Stimulated activated effector memory CD8-positive, alpha-beta T cell treated with anti-CD3 and anti-CD28 coated beads, Interleukin-12 subunit alpha, Interleukin-12 subunit beta, amount 100 ng/mL, for 72 hours (primary cell): ENCODE results near the gene ABCG1.
A peak's percentile ranks its signal among the peaks of the same experiment; 100 is the strongest.
"Not testable (repeated sequence)": the region's sequence is repeated elsewhere in the genome, so short reads cannot be mapped to it uniquely, and the experiment has no call there.

Experiments
- ATAC-seq: fragments of 150-1000 bp; cut with Tn5 transposase; 2 replicates; pipeline ENCODE4 v1.10.0; 2021
- DNase-seq, 2 donors: peaks; one replicate each; pipeline ENCODE4 v3.0.0; 2021 to 2022; ENCODE audit warnings: low spot score in 2 of 2
- H3K27ac Mint-ChIP-seq: one replicate; pipeline ENCODE4 v1.8.0; 2022; ENCODE audit warnings: mild to moderate bottlenecking, mixed read lengths
- H3K36me3 Mint-ChIP-seq: one replicate; pipeline ENCODE4 v1.8.0; 2022; ENCODE audit warnings: mild to moderate bottlenecking, mixed read lengths
- H3K4me1 Mint-ChIP-seq: one replicate; pipeline ENCODE4 v1.8.0; 2022; ENCODE audit warnings: mixed read lengths
- H3K4me3 Mint-ChIP-seq: one replicate; pipeline ENCODE4 v1.8.0; 2022; ENCODE audit warnings: mild to moderate bottlenecking, mixed read lengths
- H3K9me3 Mint-ChIP-seq: one replicate; pipeline ENCODE4 v1.8.0; 2022; ENCODE audit warnings: mixed read lengths

Gene ABCG1

DNA sequence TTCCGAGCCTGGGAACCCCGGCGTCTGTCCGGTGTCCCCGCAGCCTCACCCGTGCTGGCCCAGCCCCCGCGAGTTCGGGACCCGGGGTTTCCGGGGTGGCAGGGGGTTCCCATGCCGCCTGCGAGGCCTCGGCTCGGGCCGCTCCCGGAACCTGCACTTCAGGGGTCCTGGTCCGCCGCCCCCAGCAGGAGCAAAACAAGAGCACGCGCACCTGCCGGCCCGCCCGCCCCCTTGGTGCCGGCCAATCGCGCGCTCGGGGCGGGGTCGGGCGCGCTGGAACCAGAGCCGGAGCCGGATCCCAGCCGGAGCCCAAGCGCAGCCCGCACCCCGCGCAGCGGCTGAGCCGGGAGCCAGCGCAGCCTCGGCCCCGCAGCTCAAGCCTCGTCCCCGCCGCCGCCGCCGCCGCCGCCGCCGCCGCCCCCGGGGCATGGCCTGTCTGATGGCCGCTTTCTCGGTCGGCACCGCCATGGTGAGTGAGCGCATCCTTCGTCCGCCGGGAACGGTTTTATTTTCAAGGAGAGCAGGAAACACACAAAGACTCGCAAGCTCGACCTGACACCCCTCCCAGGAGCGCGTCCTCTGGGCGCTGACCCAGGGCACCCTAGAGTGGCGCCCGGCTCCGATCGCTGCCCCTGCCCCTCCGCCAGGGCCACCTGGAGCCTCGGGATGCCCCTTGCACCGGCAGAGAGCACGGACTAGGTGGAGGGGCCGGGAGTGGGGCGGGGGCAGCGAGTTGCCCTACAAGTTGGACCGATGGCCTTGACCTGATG, at the start of gene ABCG1:
Gene ABCG1, plus strand, starts transcription at position 305 of the 770 bp plus-strand sequence. Its CDS starts 123 bp downstream, at position 428.
- ATAC-seq (peak; percentile 58), DNase-seq (peak; percentile 24 to 67)
- no peaks in the 10 kb centered on the region for H3K9me3 Mint-ChIP-seq

DNA sequence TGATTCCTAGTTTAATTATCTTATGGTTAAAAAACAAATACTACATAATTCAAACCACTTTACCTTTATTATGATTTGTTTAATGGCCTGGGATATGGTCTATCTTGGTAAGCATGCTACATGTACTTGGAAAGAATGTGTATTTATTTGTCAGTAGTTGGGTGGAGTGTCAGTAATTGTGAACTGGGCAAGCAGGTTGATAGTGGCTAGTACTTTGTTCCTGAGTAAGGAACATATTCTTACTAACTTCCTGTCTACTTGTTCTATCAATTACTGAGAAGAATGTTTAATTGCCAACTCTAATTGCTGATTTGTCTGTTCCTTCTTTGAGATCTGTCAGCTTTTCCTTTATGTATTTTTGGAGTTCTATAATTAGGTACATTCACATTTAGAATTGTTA, 49.2 kb upstream of the ABCG1 start:
- Mint-ChIP-seq H3K4me1 (no peaks in the 10 kb centered on the region), H3K36me3 (no peaks in the 10 kb centered on the region), H3K4me3 (no peak overlapping the region), H3K9me3 (no peaks in the 10 kb centered on the region), H3K27ac (no peak overlapping the region)
- no peak for ATAC-seq
- DNase-seq: no peak

More for the DNA sequence above, at the start of gene ABCG1:
- Mint-ChIP-seq H3K4me1 (peaks cover 31% of the 10 kb centered on the region), H3K4me3 (peak within 1 kb of the TSS; percentile 86), H3K27ac (peak within 1 kb of the TSS; percentile 43), H3K36me3 (peaks cover 6% of the 10 kb centered on the region)

DNA sequence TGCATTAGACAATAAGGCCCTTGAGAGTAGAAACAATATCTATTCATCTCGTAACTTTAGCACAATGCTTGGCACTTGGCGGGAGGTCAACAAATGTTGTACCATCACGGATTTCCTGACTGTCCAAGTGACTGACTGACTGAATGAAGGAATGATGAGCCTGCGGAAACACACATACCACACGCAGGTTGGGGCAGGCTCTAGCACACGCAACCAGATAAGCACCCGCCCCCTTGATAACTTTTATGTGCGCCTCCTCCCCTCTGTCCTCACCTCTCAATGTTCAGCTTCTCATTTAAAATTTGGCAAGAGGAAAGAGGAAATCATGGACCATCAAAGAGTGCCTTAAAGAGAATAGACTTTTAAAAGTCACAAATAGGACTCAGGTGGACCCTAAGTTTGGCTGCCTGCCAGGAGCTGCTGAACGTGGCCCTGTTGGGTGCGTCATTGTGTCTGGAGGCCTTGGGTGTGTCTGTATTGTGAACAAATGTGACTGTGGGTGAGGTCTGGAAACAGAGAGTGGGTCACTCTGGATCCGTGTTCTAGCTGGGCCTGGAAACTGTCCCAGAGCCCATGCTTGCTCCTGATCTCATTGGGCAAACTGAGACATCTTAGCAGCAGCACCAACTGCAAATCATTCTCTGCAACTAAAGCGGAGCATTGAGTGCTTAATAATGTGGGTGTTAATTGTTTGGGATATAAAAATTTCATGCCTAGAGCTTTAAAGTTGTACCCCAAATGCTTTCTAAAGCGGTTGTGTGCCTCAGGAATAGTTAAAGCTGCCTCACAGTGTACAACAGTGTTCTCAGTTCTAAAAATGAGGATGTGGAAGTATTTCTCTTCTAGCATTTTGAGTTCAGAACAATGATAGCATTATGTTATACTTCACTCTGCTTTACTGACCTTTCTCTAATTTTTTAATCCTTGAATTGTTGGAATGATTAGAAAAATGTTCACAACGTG, 47.6 kb upstream of the ABCG1 start:
- ATAC-seq (no peak), DNase-seq (no peak)
- Mint-ChIP-seq H3K9me3 (no peaks in the 10 kb centered on the region), H3K4me1 (no peaks in the 10 kb centered on the region), H3K27ac (no peak overlapping the region), H3K4me3 (no peak overlapping the region), H3K36me3 (no peaks in the 10 kb centered on the region)

DNA sequence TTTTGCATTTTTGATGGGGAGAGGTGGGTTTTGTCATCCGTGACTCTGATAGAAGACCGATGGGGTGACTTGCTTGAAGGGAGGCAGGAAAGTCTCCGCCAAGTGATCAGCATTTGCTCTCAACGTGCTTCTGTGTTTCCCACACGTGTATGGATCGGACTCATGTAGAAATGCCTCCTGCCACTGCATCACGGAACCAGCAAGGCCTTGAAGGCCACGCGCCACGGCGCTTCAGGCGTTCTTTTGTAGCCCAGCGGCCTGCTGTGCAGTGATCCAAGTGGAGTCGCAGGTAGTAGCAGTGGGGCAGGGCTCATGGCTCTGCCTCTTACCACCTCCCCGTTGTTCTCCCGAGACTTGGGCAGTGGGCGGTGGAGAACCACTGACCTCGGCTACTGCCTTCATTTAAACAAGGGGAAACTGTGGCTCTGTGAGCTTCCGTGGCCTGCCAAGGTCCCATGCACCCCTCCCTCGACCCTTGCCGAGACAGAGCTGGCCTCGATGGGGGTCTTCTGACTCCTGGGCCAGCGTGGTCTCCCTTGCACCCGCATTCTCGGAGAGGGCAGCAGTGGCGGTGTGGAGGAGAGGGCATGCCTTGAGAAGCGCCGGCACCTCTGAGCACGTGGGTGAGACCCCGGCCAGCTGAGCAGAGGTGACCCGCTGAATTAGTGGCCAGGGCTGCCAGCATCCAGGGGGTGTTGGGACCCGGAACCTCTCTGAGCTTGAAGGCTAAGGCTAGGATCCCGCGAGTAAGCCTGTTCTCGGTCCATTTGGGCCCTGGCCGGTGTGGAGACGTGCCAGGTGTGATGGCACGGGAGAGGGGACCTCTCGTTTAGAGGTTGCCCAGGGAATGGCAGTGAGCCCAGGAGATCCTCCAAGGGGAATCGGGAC, 46.1 kb upstream of the ABCG1 start:
- Mint-ChIP-seq H3K36me3 (no peaks in the 10 kb centered on the region), H3K27ac (no peak overlapping the region), H3K9me3 (no peaks in the 10 kb centered on the region), H3K4me3 (no peak overlapping the region), H3K4me1 (no peaks in the 10 kb centered on the region)
- ATAC-seq: no peak
- no peak for DNase-seq

DNA sequence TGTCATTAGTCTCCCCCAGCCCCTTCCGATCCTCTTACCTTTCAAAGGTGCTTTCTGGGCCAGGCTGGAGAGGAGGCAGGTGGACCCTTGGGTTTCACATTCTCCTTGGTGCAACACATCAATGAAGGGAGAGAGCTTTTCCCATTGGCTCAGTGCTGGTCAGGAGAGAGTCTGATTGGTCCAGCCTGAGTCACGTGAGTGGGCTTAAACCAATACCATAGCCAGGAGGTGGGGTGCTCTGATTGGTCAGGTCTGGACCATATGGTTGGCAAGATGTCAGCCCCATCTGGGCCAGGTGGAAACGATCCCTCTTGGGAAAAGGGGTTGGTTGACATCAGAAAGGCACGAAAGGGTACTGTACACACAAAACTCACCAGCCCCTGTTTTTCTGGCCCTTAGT, 44.8 kb upstream of the ABCG1 start:
- no peak for DNase-seq
- no peak for ATAC-seq
- Mint-ChIP-seq H3K27ac (no peak overlapping the region), H3K4me1 (no peaks in the 10 kb centered on the region), H3K9me3 (no peaks in the 10 kb centered on the region), H3K4me3 (no peak overlapping the region), H3K36me3 (no peaks in the 10 kb centered on the region)

DNA sequence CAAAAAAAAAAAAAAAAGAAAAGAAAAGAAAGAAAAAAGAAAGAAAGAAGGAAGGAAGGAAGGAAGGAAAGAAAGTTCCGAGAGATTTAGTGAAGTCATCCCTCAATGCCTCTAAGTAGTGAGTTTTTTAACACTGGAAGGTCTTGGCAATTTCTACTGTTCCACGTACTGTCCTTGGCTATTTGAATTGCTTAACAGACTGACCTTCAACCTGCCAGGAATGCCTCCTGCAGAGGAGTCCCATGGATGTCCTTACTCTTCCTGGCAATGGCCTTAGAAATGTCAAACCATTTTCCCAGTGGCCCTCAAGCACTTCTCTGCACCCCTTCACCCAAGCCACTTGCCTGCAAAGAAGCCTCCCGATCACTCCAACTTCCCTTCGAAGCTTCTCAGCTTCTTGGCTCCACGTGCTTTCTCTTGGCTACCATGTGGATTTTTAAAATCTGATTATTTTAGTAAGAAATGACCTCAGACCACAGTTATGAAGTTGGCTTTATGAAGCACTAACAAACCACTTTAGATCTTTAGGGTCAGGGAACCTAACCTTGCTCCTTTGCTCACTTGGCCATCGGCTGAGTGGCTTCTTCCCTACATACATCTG, 43.7 kb upstream of the ABCG1 start:
- DNase-seq: no peak
- no peak for ATAC-seq
- H3K9me3 Mint-ChIP-seq: no peaks in the 10 kb centered on the region
- H3K4me3 Mint-ChIP-seq: no peak overlapping the region
- no peaks in the 10 kb centered on the region for H3K4me1 Mint-ChIP-seq
- no peaks in the 10 kb centered on the region for H3K36me3 Mint-ChIP-seq
- H3K27ac Mint-ChIP-seq: no peak overlapping the region

DNA sequence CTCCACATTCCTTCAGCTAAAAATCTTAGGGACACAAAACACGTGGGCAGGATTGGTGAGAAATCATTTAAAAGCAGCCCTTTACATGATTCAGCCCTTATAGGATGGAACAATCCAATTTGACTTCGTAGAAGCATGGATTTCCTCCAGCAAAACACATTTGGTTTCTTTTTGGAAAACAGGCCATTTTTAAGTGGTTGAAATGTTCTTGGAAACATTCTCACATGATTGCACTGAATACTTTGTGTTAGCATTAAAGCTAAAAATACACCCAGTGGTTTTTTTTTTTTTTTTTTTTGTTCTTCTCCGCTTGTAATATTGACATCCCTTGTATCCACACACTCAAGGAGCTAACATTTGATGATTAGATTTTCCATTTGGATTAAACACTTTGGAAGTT, 42.1 kb upstream of the ABCG1 start:
- H3K4me3 Mint-ChIP-seq: no peak overlapping the region
- H3K27ac Mint-ChIP-seq: no peak overlapping the region
- H3K9me3 Mint-ChIP-seq: no peaks in the 10 kb centered on the region
- H3K4me1 Mint-ChIP-seq: no peaks in the 10 kb centered on the region
- ATAC-seq (no peak), DNase-seq (no peak)
- H3K36me3 Mint-ChIP-seq: no peaks in the 10 kb centered on the region

DNA sequence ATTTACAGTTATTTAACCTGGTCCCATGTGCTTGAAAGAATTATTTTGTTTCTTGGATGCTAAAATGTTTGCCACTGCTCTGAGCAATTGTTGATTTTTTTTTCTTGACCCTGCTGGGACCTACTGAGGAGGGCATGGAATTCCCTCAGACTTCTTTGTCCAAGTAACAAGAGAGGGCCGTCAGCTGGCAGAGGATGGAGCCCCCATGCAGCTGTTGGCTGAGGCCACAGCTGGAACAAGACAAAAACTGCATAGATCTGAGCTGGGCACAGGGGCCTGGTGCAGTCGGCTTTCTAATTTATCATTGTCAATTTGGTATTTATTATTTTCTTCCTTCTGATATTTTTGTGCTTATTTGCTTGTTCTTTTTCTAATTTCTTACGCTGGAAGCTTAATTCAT, 39.6 kb upstream of the ABCG1 start:
- Mint-ChIP-seq H3K4me3 (no peak overlapping the region), H3K9me3 (no peaks in the 10 kb centered on the region), H3K27ac (no peak overlapping the region), H3K4me1 (no peaks in the 10 kb centered on the region), H3K36me3 (no peaks in the 10 kb centered on the region)
- ATAC-seq: no peak
- DNase-seq: no peak

DNA sequence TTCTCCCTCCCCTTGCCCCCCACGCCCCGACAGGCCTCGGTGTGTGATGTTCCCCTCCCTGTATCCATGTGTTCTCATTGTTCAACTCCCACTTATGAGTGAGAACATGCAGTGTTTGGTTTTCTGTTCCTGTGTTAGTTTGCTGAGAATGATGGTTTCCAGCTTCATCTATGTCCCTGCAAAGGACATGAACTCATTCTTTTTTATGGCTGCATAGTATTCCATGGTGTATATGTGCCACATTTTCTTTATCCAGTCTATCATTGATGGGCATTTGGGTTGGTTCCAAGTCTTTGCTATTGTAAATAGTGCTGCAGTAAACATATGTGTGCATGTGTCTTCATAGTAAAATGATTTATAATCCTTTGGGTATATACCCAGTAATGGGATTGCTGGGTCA, 38.9 kb upstream of the ABCG1 start:
- ATAC-seq, H3K4me1 Mint-ChIP-seq, H3K27ac Mint-ChIP-seq, H3K4me3 Mint-ChIP-seq, H3K9me3 Mint-ChIP-seq, H3K36me3 Mint-ChIP-seq, DNase-seq: not testable (repeated sequence)

DNA sequence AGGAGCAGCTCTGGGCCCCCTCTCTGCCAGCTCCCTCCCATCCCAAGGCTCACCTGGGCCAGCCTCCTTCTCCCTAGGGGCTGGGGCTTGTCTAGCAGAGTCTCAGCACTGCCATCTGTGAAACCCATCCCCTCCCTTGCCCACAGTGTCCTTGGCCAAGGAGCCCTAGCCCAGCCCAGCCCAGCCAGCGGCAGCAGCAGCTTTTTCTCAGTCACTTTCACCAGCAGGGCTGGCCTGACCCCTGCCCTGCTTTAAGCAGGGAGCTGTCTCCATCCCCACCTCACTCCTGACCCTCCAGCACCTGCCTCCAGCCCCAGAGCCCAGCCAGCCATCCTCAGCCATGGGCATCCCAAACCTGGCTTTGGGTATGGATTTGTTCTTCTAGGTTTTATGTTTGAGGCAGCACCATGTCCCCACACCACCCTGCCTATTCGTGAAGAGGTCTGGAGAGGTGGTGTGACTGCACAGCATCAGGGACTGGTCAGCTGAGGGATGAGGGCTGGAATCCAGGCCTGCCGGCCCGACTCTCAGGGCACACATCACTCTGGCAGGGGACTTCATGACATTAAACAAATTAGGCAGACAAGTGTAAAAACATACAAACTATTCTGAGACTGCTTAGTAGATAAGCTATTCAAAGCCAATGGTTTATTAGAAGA, 36.1 kb upstream of the ABCG1 start:
- H3K4me1 Mint-ChIP-seq: peaks cover 26% of the 10 kb centered on the region
- DNase-seq (no peak), ATAC-seq (no peak)
- H3K4me3 Mint-ChIP-seq: no peak overlapping the region
- no peaks in the 10 kb centered on the region for H3K9me3 Mint-ChIP-seq
- no peaks in the 10 kb centered on the region for H3K36me3 Mint-ChIP-seq
- no peak overlapping the region for H3K27ac Mint-ChIP-seq

DNA sequence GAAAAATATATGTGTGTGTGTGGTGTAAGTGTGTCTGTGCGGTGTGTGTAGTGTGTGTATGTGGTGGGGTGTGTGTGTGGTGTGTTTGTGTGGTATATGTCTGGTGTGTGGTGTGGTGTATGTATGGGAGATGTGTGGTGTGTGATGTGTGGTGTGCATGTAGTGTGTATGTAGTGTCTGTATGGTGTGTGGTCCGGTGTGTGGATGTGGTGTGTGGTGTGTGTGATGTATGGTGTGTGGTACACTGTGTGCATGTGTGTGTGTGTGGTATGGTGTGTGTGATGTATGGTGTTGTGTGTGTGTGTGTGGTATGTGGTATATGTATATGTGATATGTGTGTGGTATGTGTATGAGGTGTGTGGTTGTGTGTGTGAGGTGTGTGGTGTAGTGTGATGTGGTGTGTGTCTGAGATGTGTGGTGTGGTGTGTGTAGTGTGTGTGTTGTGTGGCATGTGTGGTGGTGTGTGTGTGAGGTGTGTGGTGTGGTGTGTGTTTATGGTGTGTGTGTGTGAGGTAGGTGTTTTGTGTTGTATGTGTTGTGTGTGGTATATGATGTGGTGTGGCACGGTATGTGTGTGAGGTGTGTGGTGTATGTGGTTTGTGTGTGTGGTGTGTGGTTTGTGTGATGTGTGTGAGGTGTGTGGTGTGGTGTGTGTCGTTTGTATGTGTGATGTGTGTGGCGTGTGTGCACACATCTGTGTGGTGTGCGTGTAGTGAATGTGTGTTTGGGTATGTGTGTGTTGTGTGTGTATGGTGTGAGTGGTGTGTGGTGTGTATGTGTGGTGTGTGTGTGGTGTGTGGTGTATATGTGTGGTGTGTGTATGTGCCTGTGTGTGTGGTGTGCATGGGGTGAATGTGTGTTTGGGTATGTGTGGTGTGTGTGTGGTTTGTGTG, 35.3 kb upstream of the ABCG1 start:
- Mint-ChIP-seq H3K27ac (no peak overlapping the region), H3K9me3 (no peaks in the 10 kb centered on the region), H3K4me3 (no peak overlapping the region), H3K4me1 (peaks cover 34% of the 10 kb centered on the region), H3K36me3 (no peaks in the 10 kb centered on the region)
- no peak for DNase-seq
- ATAC-seq: no peak

DNA sequence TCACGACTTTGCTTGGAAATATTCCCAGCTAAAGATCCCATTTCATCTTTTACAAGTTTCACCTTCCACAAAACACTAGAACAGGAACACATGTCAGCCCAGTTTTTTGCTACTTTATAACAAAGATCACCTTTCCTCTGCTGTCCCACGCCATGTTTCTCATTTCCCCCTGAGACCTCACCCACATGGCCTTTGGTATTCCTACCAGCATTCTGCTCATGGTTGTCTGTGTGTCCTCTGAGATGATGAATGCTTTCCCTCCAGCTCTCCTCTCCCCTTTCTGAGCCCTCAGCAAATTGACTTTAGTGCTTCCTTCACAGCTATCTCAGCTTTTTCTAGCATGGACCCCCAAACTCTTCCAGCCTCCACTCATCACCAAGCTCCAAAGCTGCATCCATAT, 32.3 kb upstream of the ABCG1 start:
- no peak for ATAC-seq
- DNase-seq: no peak
- Mint-ChIP-seq H3K4me1 (peaks cover 59% of the 10 kb centered on the region), H3K36me3 (no peaks in the 10 kb centered on the region), H3K9me3 (no peaks in the 10 kb centered on the region), H3K27ac (no peak overlapping the region), H3K4me3 (no peak overlapping the region)

DNA sequence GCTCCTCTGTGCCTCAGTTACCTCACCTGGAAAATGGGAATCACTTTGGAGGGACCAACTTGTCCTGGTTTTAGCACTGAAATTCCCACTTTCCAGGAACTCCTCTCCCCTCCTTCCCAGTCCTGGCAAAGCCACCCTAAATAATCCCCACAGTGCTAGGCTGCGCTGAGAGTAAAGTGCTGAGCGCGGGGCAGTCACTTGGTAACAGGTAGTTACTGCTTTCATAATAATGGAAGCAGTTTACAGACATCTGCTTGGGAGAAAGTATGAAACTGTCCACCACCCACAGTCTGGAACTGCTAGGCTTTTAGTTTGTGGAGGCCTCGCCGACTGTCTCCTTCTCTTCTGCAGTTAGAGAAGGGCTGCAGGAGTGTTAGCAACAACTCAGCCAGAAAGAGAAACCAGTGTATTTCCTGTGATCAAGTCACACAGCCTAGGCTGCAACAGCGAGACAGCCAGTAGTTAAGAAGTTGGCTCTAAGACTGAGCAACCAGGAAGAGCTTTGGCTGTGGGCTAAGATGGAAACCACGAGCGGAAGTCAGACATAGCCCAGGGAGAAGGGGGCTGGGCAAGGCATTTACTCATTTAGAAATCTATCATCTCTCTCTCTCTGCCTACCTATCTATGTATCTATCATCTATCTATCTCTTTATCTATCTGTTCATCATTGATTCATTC, 30.8 kb upstream of the ABCG1 start:
- ATAC-seq (peak; percentile 92), DNase-seq (peak; percentile 54 to 84)
- peak overlapping the region; percentile 40 for H3K4me3 Mint-ChIP-seq
- H3K27ac Mint-ChIP-seq: peak overlapping the region; percentile 26
- no peaks in the 10 kb centered on the region for H3K9me3 Mint-ChIP-seq
- H3K4me1 Mint-ChIP-seq: peaks cover 74% of the 10 kb centered on the region
- H3K36me3 Mint-ChIP-seq: no peaks in the 10 kb centered on the region
